ENCODE data around the gene MAP7.

DNA sequence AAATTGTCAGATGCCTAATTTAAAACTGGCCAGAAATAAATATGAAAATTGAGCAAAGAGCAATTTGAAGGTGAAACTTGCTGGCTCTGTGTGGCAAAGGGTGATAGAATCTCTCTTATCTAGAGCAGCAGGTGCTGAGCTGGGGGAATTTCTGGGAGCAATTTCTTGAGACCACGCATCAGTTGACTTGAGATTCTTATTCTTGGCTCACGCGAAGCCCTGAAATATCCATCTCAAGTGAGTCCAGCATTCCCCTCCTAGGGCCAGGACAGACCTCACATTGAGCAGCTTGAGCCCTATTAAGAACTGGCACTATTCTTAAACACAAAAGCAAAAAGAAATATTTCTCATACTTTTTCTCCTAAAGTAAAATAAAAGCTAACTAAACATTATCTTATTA is 66.3 kb downstream of the MAP7 start:
- TF ChIP-seq, protein P1, sequence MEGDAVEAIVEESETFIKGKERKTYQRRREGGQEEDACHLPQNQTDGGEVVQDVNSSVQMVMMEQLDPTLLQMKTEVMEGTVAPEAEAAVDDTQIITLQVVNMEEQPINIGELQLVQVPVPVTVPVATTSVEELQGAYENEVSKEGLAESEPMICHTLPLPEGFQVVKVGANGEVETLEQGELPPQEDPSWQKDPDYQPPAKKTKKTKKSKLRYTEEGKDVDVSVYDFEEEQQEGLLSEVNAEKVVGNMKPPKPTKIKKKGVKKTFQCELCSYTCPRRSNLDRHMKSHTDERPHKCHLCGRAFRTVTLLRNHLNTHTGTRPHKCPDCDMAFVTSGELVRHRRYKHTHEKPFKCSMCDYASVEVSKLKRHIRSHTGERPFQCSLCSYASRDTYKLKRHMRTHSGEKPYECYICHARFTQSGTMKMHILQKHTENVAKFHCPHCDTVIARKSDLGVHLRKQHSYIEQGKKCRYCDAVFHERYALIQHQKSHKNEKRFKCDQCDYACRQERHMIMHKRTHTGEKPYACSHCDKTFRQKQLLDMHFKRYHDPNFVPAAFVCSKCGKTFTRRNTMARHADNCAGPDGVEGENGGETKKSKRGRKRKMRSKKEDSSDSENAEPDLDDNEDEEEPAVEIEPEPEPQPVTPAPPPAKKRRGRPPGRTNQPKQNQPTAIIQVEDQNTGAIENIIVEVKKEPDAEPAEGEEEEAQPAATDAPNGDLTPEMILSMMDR (IDR thresholded peaks at IDR 0.05; ENCODE audit: low read depth, low read length) = no peak
- TF ChIP-seq, protein P2, sequence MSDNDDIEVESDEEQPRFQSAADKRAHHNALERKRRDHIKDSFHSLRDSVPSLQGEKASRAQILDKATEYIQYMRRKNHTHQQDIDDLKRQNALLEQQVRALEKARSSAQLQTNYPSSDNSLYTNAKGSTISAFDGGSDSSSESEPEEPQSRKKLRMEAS (IDR thresholded peaks at IDR 0.05; ENCODE audit: low read depth, low read length) = no peak

All from NB4 (cell line).